ENCODE data around the gene BCAT1. TPM values are rescaled to one million over a fixed set of nuclear protein-coding genes. Genes with fewer than 3 reads are reported as not detected.
"Not testable (repeated sequence)": the region's sequence is repeated elsewhere in the genome, so short reads cannot be mapped to it uniquely, and the experiment has no call there.

The BCAT1 gene
- total and polyA plus RNA-seq, 2 experiments from 2014 or later, result 53.6 to 181 TPM

GRCh38 chr12:24943947-24944600 lies 4.8 kb downstream of the BCAT1 start (continued):
- no peak for TF ChIP-seq ZNF462 (CRISPR knock-in tag; IDR thresholded peaks at IDR 0.05)
- no peak for TF ChIP-seq STAT1 (IDR thresholded peaks at IDR 0.05; ENCODE audit: unreplicated experiment)
- TF ChIP-seq CREB1 (CRISPR knock-in tag; IDR thresholded peaks at IDR 0.05; ENCODE audit: low read depth), result no peak

GRCh38 chr12:24940157-24940556 lies 8.7 kb downstream of the BCAT1 start:
- no peak overlapping the region for H2AFZ ChIP-seq
- no peaks in the 10 kb centered on the region for H3K27me3 ChIP-seq (ENCODE audit: insufficient read depth)
- Mint-ChIP-seq H3K27ac (no peak overlapping the region), H3K4me3 (no peak overlapping the region), H3K9me3 (no peaks in the 10 kb centered on the region), H3K4me1 (peaks cover 47% of the 10 kb centered on the region), H3K27me3 (ENCODE audit: insufficient read depth, low read depth, poor library complexity) (peaks cover 1% of the 10 kb centered on the region), H3K36me3 (ENCODE audit: low read depth) (peaks cover 41% of the 10 kb centered on the region)
- H3K36me3 ChIP-seq (ENCODE audit: insufficient read depth), result peaks cover under 1% of the 10 kb centered on the region; the same call in 1 of the 2 replicates
- DNase-seq (ENCODE audit: low spot score), result no peak
- H3K4me1 ChIP-seq (ENCODE audit: insufficient read depth), result peaks cover 48% of the 10 kb centered on the region
- peaks cover 4% of the 10 kb centered on the region; the same call in 1 of the 2 replicates for H3K9me2 ChIP-seq (ENCODE audit: insufficient read depth)
- H3F3A ChIP-seq (replicated peaks; ENCODE audit: low read depth), result no peaks in the 10 kb centered on the region
- no peak overlapping the region for H3K4me2 ChIP-seq
- H3K79me2 ChIP-seq (replicated peaks; ENCODE audit: insufficient read depth), result peaks cover 100% of the 10 kb centered on the region
- H4K20me1 ChIP-seq (replicated peaks; ENCODE audit: insufficient read depth), result 0 out of 2 replicates have a peak, but pooled peaks cover 3% of the 10 kb centered on the region
- ATAC-seq, result no peak
- TF ChIP-seq CTCF (conservative IDR thresholded peaks at IDR 0.05; ENCODE audit: low read depth in 2 of 2), result no peak
- TF ChIP-seq ZNF114 (CRISPR knock-in tag; IDR thresholded peaks at IDR 0.05), result no peak
- TF ChIP-seq EZH2 (IDR thresholded peaks at IDR 0.05; ENCODE audit: low read depth, unreplicated experiment), result no peak
- no peak overlapping the region for H3K4me3 ChIP-seq
- no peak overlapping the region for H3K27ac ChIP-seq (ENCODE audit: low read depth)

- peaks cover 35% of the 10 kb centered on the region for H3K36me3 Mint-ChIP-seq (ENCODE audit: low read depth)
- not testable (repeated sequence) for H3K9me3 Mint-ChIP-seq; H3K9me2 ChIP-seq (ENCODE audit: insufficient read depth); DNase-seq (ENCODE audit: low spot score); H3K4me2 ChIP-seq; H3K27me3 Mint-ChIP-seq (ENCODE audit: insufficient read depth, low read depth, poor library complexity); H3K4me3 ChIP-seq; H3K4me3 Mint-ChIP-seq; H3K36me3 ChIP-seq (ENCODE audit: insufficient read depth); ATAC-seq; H2AFZ ChIP-seq; H3K27ac ChIP-seq (ENCODE audit: low read depth); H3K27me3 ChIP-seq (ENCODE audit: insufficient read depth); H3F3A ChIP-seq (replicated peaks; ENCODE audit: low read depth); H4K20me1 ChIP-seq (replicated peaks; ENCODE audit: insufficient read depth); H3K27ac Mint-ChIP-seq
- peaks cover 100% of the 10 kb centered on the region for H3K79me2 ChIP-seq (replicated peaks; ENCODE audit: insufficient read depth)
- H3K4me1 ChIP-seq (ENCODE audit: insufficient read depth), result peaks cover 42% of the 10 kb centered on the region
- peaks cover 41% of the 10 kb centered on the region for H3K4me1 Mint-ChIP-seq
Observed at GRCh38 chr12:24939551-24939950, 9.3 kb downstream of the BCAT1 start.
